GM23248 (cell line): ENCODE data around the gene PIGR. TPM values are rescaled to one million over a fixed set of nuclear protein-coding genes. Genes with fewer than 3 reads are reported as not detected.

Experiments used
- DNase-seq: peaks from one replicate; pipeline ENCODE4 v3.0.0-alpha.2; 2015
- H2AFZ ChIP-seq: fragments of 200-600 bp; sonication (generic); 2 replicates; pipeline ENCODE4 v1.6.1; 2016; ENCODE audit warnings: antibody characterized with exemption
- H3F3A ChIP-seq: fragments of 200-600 bp; sonication (generic); 2 replicates; pipeline ENCODE4 v1.6.1; 2016; ENCODE audit warnings: mild to moderate bottlenecking, antibody characterized with exemption, mixed run types; ENCODE audit not compliant: insufficient read depth
- H3K27ac ChIP-seq: fragments of 200-600 bp; sonication (generic); 2 replicates; pipeline ENCODE4 v1.5.1; 2016; ENCODE audit warnings: mild to moderate bottlenecking
- H3K27me3 ChIP-seq: fragments of 200-600 bp; sonication (generic); replicated peaks from 2 replicates; pipeline ENCODE4 v1.6.1; 2016; ENCODE audit warnings: mild to moderate bottlenecking; ENCODE audit not compliant: insufficient read depth
- H3K36me3 ChIP-seq: fragments of 200-600 bp; sonication (generic); 2 replicates; pipeline ENCODE4 v1.6.1; 2016; ENCODE audit warnings: low read depth, mild to moderate bottlenecking
- H3K4me1 ChIP-seq: fragments of 200-600 bp; sonication (generic); 2 replicates; pipeline ENCODE4 v1.6.1; 2016; ENCODE audit warnings: mild to moderate bottlenecking; ENCODE audit not compliant: insufficient read depth
- H3K4me2 ChIP-seq: fragments of 200-600 bp; sonication (generic); one replicate; pipeline ENCODE4 v1.6.1; 2016; ENCODE audit warnings: mild to moderate bottlenecking; ENCODE audit not compliant: unreplicated experiment
- H3K4me3 ChIP-seq: fragments of 200-600 bp; sonication (generic); 2 replicates; pipeline ENCODE4 v1.5.1; 2016; ENCODE audit warnings: mild to moderate bottlenecking
- H3K79me2 ChIP-seq: fragments of 200-600 bp; sonication (generic); 2 replicates; pipeline ENCODE4 v1.6.1; 2016; ENCODE audit warnings: mild to moderate bottlenecking; ENCODE audit not compliant: insufficient read depth
- H3K9ac ChIP-seq: fragments of 200-600 bp; sonication (generic); 2 replicates; pipeline ENCODE4 v1.6.1; 2016; ENCODE audit warnings: mild to moderate bottlenecking
- H3K9me2 ChIP-seq: fragments of 200-600 bp; sonication (generic); 2 replicates; pipeline ENCODE4 v1.6.1; 2016; ENCODE audit warnings: mixed run types, mild to moderate bottlenecking, moderate library complexity; ENCODE audit not compliant: insufficient read depth
- H3K9me3 ChIP-seq: fragments of 200-600 bp; sonication (generic); one replicate; pipeline ENCODE4 v1.6.1; 2017; ENCODE audit warnings: low read depth
- H4K20me1 ChIP-seq: fragments of 200-600 bp; sonication (generic); 2 replicates; pipeline ENCODE4 v1.6.0; 2016; ENCODE audit not compliant: insufficient read depth
- EZH2 ChIP-seq: fragments of 200-600 bp; sonication (generic); IDR thresholded peaks from 2 replicates; pipeline ENCODE4 v1.6.1; 2018; ENCODE audit warnings: antibody characterized with exemption, mild to moderate bottlenecking; ENCODE audit not compliant: insufficient read depth, poor library complexity, severe bottlenecking
- EZH2phosphoT487 ChIP-seq: fragments of 200-600 bp; sonication (generic); IDR thresholded peaks from 2 replicates; pipeline ENCODE4 v1.6.1; 2018; ENCODE audit warnings: antibody characterized with exemption, moderate library complexity, mild to moderate bottlenecking, low read depth; ENCODE audit not compliant: insufficient read depth
- WGBS, 2 experiments: methylation state at CpG; one replicate each; pipeline ENCODE4 v1.1.6; 2015 to 2017; ENCODE audit warnings: low lambda C conversion rate in 2 of 2, low coverage in 1 of 2; ENCODE audit errors: missing lambda C conversion rate in 2 of 2; 5-methylcytosine and 5-hydroxymethylcytosine counted together
- in situ Hi-C: fragments of 300-500 bp; cut with MboI; formaldehyde crosslinking; loops from 2 replicates; pipeline ENCODE4 v1.15.0; 2020
- polyA plus RNA-seq: library from polyadenylated mRNA; unstranded; fragments of >200 nt; fragmentation: Nextera tagmentation; extraction: Ambion mirVana; gene quantifications from 2 replicates; pipeline ENCODE4 v1.2.1, GENCODE V29; 2016
- total RNA-seq: library from RNA; depleted of rRNA; stranded (reverse); fragments of >200 nt; shearing (Covaris generic); gene quantifications from 2 replicates; pipeline ENCODE4 v1.2.3, GENCODE V29; 2014

Gene PIGR
- total and polyA plus RNA-seq, 2 experiments from 2014 or later: not detected

- Histone ChIP-seq H3K9me2 (no peaks in the 10 kb centered on the region), H3K9me3 (no peaks in the 10 kb centered on the region), H4K20me1 (no peaks in the 10 kb centered on the region), H3K27me3 (peaks cover 7% of the 10 kb centered on the region; the same call in 1 of the 2 replicates), H3K4me1 (no peaks in the 10 kb centered on the region; the same call in 1 of the 2 replicates), H3F3A (peaks cover 8% of the 10 kb centered on the region; the same call in 1 of the 2 replicates), H3K36me3 (no peaks in the 10 kb centered on the region), H3K79me2 (no peaks in the 10 kb centered on the region), H3K9ac (no peak overlapping the region), H3K27ac (no peak overlapping the region), H3K4me3 (no peak overlapping the region), H3K4me2 (no peak overlapping the region), H2AFZ (no peak overlapping the region)
- in situ Hi-C loops: loop anchor here (5.0 kb wide), 1 partner anchor 177 kb away; no protein-coding TSS in a partner anchor
- 80 to 82% methylated on average over 12 of the region's 12 CpGs for WGBS, 2 experiments
- no peak for DNase-seq
- no peak for TF ChIP-seq EZH2phosphoT487
- no peak for TF ChIP-seq EZH2
Measured at GRCh38 chr1:206913766-206914537, 32.3 kb downstream of the PIGR start.

- no peaks in the 10 kb centered on the region for H3K9me3 ChIP-seq
- H4K20me1 ChIP-seq: no peaks in the 10 kb centered on the region
- no peak overlapping the region for H2AFZ ChIP-seq
- H3K4me2 ChIP-seq: no peak overlapping the region
- WGBS, 2 experiments: 18 to 21% methylated on average over 7 of the region's 7 CpGs
- H3K27me3 ChIP-seq: peaks cover 7% of the 10 kb centered on the region; the same call in 1 of the 2 replicates
- H3F3A ChIP-seq: peaks cover 8% of the 10 kb centered on the region; the same call in 1 of the 2 replicates
- in situ Hi-C loops: loop anchor here (5.0 kb wide), 1 partner anchor 175 kb away; no protein-coding TSS in a partner anchor
- no peaks in the 10 kb centered on the region for H3K36me3 ChIP-seq
- H3K79me2 ChIP-seq: no peaks in the 10 kb centered on the region
- H3K27ac ChIP-seq: no peak overlapping the region
- DNase-seq: peak; percentile 84
- no peak overlapping the region for H3K9ac ChIP-seq
- no peak overlapping the region for H3K4me3 ChIP-seq
- TF ChIP-seq EZH2phosphoT487: no peak
- TF ChIP-seq EZH2: no peak
- H3K9me2 ChIP-seq: no peaks in the 10 kb centered on the region
- H3K4me1 ChIP-seq: no peaks in the 10 kb centered on the region; the same call in 1 of the 2 replicates
Measured at GRCh38 chr1:206912445-206913095, 33.7 kb downstream of the PIGR start.

- in situ Hi-C loops: loop anchor here (5.0 kb wide), 1 partner anchor 174 kb away; no protein-coding TSS in a partner anchor
- TF ChIP-seq EZH2phosphoT487 (no peak), EZH2 (no peak)
- H3K27me3 ChIP-seq: peaks cover 7% of the 10 kb centered on the region; the same call in 1 of the 2 replicates
- H3K27ac ChIP-seq: no peak overlapping the region
- no peaks in the 10 kb centered on the region for H3K9me2 ChIP-seq
- no peak overlapping the region for H3K4me3 ChIP-seq
- no peaks in the 10 kb centered on the region for H3K9me3 ChIP-seq
- H3K4me2 ChIP-seq: no peak overlapping the region
- H3K4me1 ChIP-seq: no peaks in the 10 kb centered on the region; the same call in 1 of the 2 replicates
- no peak overlapping the region for H2AFZ ChIP-seq
- peaks cover 12% of the 10 kb centered on the region; the same call in 1 of the 2 replicates for H3F3A ChIP-seq
- no peaks in the 10 kb centered on the region for H3K36me3 ChIP-seq
- WGBS, 2 experiments: 0 to 3% methylated on average over 1 of the region's 1 CpG
- no peaks in the 10 kb centered on the region for H4K20me1 ChIP-seq
- peak; percentile 81 for DNase-seq
- no peaks in the 10 kb centered on the region for H3K79me2 ChIP-seq
- no peak overlapping the region for H3K9ac ChIP-seq
Measured at GRCh38 chr1:206911064-206911663, 35.1 kb downstream of the PIGR start.

- H3K27ac ChIP-seq: no peak overlapping the region
- TF ChIP-seq EZH2: no peak
- no peak for TF ChIP-seq EZH2phosphoT487
Measured at GRCh38 chr1:206909883-206910318, 36.4 kb downstream of the PIGR start.

More at GRCh38 chr1:206909883-206910318, 36.4 kb downstream of the PIGR start:
- in situ Hi-C loops: loop anchor here (5.0 kb wide), 1 partner anchor 173 kb away; no protein-coding TSS in a partner anchor
- Histone ChIP-seq H4K20me1 (no peaks in the 10 kb centered on the region), H3K9me3 (no peaks in the 10 kb centered on the region), H3K9ac (peak overlapping the region; percentile 55), H3K4me2 (peak overlapping the region; percentile 73), H3K9me2 (no peaks in the 10 kb centered on the region), H2AFZ (peak overlapping the region; percentile 76), H3K4me3 (peak overlapping the region; percentile 69), H3K27me3 (0 out of 2 replicates have a peak, but pooled peaks cover 7% of the 10 kb centered on the region), H3K4me1 (peaks cover 8% of the 10 kb centered on the region), H3K36me3 (no peaks in the 10 kb centered on the region), H3F3A (peaks cover 22% of the 10 kb centered on the region), H3K79me2 (no peaks in the 10 kb centered on the region)
- DNase-seq: no peak
- 23 to 30% methylated on average over 13 to 14 of the region's 14 CpGs for WGBS, 2 experiments
